Measurements from ENCODE around the gene NDE1. TPM values are rescaled to one million over a fixed set of nuclear protein-coding genes. Genes with fewer than 3 reads are reported as not detected.

NDE1 gene
- total and polyA plus RNA-seq, 9 of the 15 experiments (the other 6 are each of a cell fraction or from before 2014, with no cell fraction given), result 3.1 to 59.9 (median 30.0) TPM

DNA sequence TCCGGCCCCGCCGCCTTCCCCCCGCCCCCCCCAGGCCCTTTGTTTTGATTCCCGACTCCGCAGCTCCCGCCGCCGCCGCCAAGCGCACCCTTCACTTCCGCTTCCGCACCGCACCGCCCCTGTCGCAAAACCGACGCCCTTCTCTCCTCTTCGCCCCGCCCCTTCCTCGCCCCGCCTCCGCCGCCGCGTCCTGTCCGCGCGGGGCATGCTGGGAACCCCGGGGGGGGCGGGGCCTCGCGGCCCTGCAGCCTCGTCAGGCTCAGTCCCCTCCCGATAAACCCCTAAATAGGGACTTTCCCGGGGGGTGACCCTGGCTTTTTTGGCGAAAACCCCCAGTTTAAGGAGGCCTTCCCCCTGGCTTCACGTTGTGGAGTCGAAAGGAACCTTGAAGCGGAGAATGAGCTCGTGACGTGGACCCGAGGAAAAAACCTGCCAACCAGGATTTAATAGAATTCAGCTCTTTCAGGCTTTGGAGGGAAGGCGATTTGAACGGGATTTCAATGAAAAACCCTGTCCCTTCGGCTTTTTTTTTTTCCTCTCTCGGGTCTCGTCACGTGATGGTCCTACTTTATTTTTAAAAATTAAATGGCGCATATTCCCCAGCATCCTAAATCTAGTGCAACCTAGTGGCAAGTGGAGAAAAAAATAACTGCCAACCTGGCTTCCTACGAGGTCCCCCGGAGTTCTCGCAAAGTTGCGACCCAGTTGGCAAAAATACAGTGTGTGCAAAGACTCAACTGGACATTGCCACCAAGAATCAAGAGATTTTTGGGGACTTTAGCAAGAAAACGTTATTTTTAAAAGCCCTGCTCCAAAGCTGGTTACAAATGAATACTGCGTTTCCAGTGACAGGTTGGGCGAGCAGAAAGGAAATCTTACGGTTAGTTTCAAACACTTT lies 6.7 kb upstream of the NDE1 start, which contains the start of gene MARF1 (continued):
- TF ChIP-seq ZNF445 (CRISPR knock-in tag; IDR thresholded peaks at IDR 0.05; ENCODE audit: low read depth) (peak; percentile 79; the same call in 1 of the 2 replicates), ZBTB26 (CRISPR knock-in tag; IDR thresholded peaks at IDR 0.05) (no peak), NCOA2 (IDR thresholded peaks at IDR 0.05; ENCODE audit: partially characterized antibody in 2 of 2) (no peak), SIN3A (IDR thresholded peaks at IDR 0.05; ENCODE audit: borderline replicate concordance in 2 of 2, control insufficient read depth in 1 of 2, low read depth in 2 of 2, low read length in 2 of 2) (peak in 1 of 2 experiments; percentile 25; a peak in 1 of 4 replicates), HCFC1 (IDR thresholded peaks at IDR 0.05; ENCODE audit: low read depth, low read length) (peak; percentile 62), ARID2 (IDR thresholded peaks at IDR 0.05) (no peak), CBFA2T3 (IDR thresholded peaks at IDR 0.05) (no peak), ZNF224 (CRISPR knock-in tag; IDR thresholded peaks at IDR 0.05) (no peak), MAX (CRISPR knock-in tag; IDR thresholded peaks at IDR 0.05) (no peak), FOXA1 (IDR thresholded peaks at IDR 0.05; ENCODE audit: borderline replicate concordance) (no peak), GTF3C2 (IDR thresholded peaks at IDR 0.05; ENCODE audit: borderline replicate concordance, extremely low read depth, insufficient read length) (no peak), U2AF1 (optimal IDR thresholded peaks at IDR 0.05; ENCODE audit: low read depth, low read length) (no peak), MIER1 (IDR thresholded peaks at IDR 0.05; ENCODE audit: low read depth) (no peak), SAFB2 (IDR thresholded peaks at IDR 0.05; ENCODE audit: borderline replicate concordance, low read depth, low read length, severe bottlenecking) (no peak), ZBTB7A (IDR thresholded peaks at IDR 0.05; ENCODE audit: borderline replicate concordance, control insufficient read depth, low read depth, low read length) (peak; percentile 19; the same call in 1 of the 2 replicates), NFYB (IDR thresholded peaks at IDR 0.05; ENCODE audit: extremely low read depth, insufficient read length) (no peak), FOSL1 (tag; conservative IDR thresholded peaks at IDR 0.05) (peak; percentile 35; the same call in 1 of the 2 replicates)
- TF ChIP-seq, protein P1, sequence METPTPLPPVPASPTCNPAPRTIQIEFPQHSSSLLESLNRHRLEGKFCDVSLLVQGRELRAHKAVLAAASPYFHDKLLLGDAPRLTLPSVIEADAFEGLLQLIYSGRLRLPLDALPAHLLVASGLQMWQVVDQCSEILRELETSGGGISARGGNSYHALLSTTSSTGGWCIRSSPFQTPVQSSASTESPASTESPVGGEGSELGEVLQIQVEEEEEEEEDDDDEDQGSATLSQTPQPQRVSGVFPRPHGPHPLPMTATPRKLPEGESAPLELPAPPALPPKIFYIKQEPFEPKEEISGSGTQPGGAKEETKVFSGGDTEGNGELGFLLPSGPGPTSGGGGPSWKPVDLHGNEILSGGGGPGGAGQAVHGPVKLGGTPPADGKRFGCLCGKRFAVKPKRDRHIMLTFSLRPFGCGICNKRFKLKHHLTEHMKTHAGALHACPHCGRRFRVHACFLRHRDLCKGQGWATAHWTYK (CRISPR knock-in tag; IDR thresholded peaks at IDR 0.05), result peak; percentile 58
- TF ChIP-seq, protein P2, sequence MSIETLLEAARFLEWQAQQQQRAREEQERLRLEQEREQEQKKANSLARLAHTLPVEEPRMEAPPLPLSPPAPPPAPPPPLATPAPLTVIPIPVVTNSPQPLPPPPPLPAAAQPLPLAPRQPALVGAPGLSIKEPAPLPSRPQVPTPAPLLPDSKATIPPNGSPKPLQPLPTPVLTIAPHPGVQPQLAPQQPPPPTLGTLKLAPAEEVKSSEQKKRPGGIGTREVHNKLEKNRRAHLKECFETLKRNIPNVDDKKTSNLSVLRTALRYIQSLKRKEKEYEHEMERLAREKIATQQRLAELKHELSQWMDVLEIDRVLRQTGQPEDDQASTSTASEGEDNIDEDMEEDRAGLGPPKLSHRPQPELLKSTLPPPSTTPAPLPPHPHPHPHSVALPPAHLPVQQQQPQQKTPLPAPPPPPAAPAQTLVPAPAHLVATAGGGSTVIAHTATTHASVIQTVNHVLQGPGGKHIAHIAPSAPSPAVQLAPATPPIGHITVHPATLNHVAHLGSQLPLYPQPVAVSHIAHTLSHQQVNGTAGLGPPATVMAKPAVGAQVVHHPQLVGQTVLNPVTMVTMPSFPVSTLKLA (conservative IDR thresholded peaks at IDR 0.05), result peak; percentile 28 to 32; a peak in 1 of 4 replicates
